HG03460 (cell line): Measurements from ENCODE around the gene PTK6.
A peak's percentile ranks its signal among the peaks of the same experiment; 100 is the strongest.

Experiments
- ATAC-seq: cut with Tn5 transposase; IDR thresholded peaks from one replicate; pipeline ENCODE4 v1.9.1; 2021; ENCODE audit not compliant: unreplicated experiment

PTK6 gene

GRCh38 chr20:63570281-63571086 is 33.3 kb upstream of the PTK6 start:
- ATAC-seq: no peak

GRCh38 chr20:63568986-63569949 is 32.1 kb upstream of the PTK6 start:
- no peak for ATAC-seq

DNA sequence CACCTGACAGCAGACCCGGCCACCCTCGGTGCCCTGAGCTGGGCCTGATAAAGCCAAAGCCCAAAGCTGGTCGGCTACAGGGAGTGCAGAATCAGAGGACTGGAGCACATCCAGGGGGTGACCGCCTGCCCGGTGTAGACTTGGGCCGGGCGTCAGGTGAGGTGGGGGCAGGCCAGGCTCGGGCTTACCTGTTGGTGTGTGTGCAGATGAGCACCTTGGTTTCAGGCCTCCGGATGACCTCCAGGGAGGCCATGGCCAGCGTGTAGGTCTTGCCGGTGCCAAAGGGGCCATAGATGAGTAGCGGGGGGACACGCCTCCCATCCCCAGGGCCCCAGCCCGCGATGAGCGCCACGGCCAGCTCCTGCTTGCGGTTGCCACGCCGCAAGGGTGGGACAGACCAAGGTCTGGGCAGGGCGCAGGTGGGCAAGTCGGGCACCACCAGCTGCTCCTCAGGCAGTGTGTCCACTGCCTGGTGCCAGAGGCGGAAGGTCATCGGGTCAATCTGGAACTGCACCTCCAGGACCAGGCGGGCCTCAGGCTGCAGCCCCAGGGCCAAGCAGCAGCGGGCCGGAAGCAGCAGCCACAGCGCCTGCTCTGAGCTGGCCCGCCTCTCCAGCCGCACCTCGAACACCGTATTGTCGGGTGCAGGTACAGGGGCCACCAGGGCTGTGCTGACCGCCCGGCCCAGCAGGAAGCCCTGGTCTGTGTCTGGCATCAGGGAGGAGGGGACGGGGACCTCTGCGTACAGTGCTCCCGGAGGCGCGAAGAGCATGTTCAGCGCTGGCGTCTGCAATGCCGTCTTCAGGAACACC is 31.2 kb upstream of the PTK6 start:
- peak; percentile 6 for ATAC-seq

DNA sequence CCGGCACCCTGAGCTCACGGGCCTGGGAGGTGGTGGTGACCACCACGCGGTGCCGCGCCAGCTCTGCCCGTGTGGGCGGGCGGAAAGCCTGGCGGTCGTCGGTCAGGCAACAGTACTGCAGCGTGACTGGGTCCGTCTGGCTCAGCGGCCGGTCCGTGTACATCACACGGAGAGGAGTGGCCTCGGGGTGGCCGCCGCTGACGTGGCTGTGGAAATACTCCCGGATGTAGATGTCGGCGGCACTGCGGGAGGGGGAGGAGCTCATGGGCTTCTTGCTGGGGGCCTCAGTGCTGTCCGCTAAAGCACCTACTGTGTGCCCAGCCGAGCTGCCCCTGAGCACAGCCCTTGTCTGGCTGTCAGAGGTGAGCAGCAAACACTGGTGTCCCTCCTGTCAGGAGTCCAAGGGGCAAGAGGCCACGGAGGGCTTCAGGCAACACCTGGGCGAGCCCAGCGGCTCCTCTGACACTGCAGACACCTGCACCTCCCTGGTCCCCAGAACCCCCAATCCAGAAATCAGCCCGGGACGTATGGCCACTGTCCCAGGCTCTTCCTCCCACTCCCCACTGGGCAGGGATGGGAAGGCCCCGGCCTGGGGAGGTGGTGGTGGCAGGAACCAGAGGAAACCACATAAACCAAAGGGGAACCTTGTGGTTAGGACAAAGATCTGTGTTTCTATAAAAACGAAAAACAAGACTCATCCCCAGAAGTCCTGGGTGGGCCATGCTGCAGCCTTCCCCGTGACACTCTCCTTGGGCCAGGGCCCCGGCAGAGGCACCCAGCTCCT is 30.4 kb upstream of the PTK6 start:
- peak; percentile 69 for ATAC-seq

GRCh38 chr20:63567136-63567385 is 29.9 kb upstream of the PTK6 start:
- no peak for ATAC-seq

DNA sequence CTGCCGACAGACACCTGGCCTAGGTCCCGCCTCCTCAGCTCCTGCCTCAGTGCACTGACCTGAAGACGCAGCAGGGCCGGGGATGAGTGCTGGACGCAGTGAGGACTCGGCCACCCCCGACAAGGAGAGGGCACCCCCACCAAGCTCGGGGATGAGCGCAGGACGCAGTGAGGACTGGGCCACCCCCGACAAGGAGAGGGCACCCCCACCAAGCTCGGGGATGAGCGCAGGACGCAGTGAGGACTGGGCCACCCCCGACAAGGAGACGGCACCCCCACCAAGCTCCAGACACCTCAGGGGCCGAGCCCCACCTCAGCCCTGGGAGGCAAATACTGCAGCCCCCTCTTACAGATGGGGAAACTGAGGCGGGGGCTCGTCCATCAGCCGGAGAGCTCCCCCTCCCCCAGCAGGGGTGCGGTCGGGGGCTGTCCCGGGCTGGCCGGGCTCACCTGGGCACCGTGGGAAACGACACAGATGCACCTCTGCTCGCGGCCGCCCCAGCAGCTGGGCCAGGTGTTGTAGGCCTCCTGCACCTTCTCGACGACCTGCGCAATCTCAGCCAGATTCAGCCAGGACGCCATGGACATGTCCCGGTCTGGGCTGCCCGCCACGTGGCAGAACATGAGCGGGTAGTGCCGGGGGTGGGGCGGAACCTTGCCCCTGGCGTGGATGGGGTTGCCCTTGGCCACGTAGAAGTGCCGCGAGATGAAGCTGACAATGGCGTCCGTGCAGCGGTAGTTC is 29.4 kb upstream of the PTK6 start:
- no peak for ATAC-seq

- ATAC-seq: no peak
Observed at GRCh38 chr20:63565699-63566335, 28.6 kb upstream of the PTK6 start.

DNA sequence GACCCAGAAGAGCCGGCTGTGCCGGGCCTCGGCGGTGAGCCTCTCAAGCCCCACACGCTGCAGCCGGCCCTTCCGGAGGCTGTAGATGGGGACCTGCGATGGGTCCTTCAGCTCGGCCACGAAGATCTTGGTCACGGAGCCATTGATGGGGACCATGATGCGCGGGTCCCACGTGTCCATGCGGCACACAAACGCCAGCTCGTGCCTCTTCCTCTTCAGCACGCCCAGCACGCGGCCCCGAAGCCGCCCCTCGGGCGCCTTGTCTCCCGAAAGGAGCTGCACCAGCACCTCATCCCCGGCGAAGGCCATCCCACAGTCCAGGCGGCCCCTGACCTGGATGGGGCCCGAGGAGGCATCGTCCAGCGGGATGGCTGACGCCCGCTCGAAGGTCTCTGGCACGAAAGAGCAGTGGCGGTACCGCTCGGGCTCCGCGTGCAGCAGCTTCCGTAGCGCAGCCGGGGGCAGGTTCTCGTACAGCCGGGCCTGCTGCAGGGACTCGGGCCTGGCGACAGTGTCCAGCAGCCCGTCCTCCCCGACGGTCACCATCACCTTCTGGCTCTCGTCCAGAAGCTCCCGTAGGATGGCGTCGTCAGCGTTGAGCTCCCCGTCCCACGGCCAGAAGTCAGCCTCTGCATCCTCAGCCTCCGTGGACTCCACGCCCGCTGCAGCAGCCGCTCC is 28.0 kb upstream of the PTK6 start:
- no peak for ATAC-seq

DNA sequence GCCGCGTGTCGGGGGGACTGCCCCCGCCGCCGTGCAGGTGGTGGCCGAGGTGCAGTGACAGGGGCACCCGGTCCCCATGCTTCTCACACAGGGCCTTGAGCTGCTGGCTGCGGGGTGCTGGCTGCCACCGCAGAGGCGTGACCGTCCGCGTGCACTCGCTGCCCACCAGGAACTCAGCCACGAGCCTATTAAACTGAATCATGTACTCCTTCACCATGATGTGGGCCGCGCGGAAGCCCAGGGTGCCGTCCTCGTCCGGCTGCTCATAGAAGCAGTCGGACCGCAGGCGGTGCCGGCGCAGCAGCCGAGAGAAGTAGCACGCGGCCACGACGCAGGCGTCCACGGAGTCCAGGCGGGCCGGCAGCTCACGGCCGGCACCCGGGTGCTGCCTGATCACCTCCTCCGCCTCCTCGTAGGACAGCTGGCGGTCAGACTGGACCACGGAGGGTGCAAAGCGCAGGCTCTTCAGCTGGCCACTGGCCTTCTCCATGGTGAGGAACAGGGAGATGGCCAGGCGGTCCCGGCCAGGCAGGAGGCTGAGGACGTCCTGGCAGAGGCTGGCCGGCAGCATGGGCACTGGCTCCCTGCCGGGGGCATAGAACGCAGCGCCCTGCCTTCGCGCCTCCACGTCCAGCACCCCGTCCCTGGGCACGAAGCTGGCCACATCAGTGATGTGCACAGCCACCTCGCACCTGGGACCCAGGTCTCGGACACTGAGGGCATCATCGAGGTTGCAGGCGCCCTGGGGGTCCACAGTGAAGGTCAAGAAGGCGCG is 27.0 kb upstream of the PTK6 start:
- ATAC-seq: no peak

DNA sequence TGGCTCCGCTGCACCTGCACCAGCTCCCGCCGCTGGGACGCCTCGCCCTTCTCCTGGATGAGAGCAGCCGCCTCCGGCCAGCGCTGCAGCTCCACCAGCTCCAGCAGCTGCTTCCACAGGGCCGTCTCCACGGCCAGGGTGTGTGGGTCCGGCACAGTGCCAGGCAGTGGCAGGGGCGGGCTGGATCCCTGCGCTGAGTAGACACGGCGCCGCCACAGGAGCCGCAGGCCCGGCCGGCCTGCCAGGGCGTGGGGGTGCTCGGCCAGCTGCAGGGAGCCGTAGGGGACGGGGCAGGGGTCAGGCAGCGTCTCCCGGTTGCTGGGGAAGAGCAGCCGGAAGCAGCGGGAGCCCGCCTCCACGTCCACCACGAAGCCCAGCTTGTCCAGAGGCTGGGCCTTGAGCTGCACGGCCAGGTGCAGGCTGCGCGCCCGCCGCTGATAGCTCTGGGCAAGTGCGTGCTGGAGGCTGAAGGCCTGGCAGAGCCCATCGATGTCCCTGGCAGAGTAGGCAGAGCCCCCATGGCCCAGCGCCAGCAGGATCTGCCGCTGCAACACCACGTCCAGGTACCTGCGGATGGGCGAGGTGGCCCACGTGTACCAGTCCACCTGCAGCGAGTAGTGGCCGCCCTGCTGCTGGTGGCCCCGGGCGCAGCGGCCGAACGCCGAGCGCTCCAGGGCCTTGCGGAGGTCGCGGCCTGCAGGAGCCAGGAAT is 26.2 kb upstream of the PTK6 start:
- ATAC-seq: no peak

- ATAC-seq: no peak
Observed at GRCh38 chr20:63562461-63563224, 25.5 kb upstream of the PTK6 start.

- ATAC-seq: no peak
Observed at GRCh38 chr20:63561624-63562396, 24.6 kb upstream of the PTK6 start.

- no peak for ATAC-seq
Observed at GRCh38 chr20:63560856-63561609, 23.9 kb upstream of the PTK6 start.

DNA sequence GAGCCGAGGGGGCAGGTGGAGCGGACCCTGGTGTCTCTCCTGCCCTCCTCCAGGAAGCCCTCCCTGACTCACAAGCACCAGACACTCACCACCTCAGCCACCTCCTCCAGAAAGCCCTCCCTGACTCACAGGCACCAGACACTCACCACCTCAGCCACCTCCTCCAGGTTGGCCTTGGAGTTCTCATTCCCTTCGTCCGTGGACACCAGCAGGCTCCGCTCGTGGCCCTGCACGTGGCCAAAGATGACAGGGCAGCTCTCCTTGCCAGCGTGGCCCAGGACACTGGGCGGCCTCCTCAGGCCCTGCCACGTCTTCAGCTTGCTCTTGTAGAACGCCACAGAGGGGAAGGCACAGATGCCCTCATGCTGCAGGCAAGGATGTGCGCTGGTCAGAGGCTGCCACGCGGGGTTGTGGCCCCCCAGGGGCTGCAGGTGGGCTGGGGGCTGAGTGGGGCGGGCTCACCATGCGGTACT is 23.2 kb upstream of the PTK6 start:
- no peak for ATAC-seq
